HAP-1 (cell line): Measurements from ENCODE around the gene BCL6B.
"Not testable (repeated sequence)": the region's sequence is repeated elsewhere in the genome, so short reads cannot be mapped to it uniquely, and the experiment has no call there.

ENCODE experiments used
- DNase-seq, 2 experiments: peaks; one replicate each; pipeline ENCODE4 v3.0.0-alpha.2; 2016 to 2020; ENCODE audit warnings: low spot score in 2 of 2
- H3K27me3 ChIP-seq: fragments of 250-450 bp; sonication (Bioruptor Pico); 2 replicates; pipeline ENCODE4 v1.5.1; 2020; ENCODE audit warnings: low read depth, mild to moderate bottlenecking, moderate library complexity
- H3K36me3 ChIP-seq: fragments of 250-450 bp; sonication (Bioruptor Pico); replicated peaks from 2 replicates; pipeline ENCODE4 v1.5.1; 2020; ENCODE audit warnings: mild to moderate bottlenecking
- H3K4me1 ChIP-seq: fragments of 250-450 bp; sonication (Bioruptor Pico); 2 replicates; pipeline ENCODE4 v1.5.1; 2020; ENCODE audit warnings: mild to moderate bottlenecking
- H3K4me3 ChIP-seq: fragments of 250-450 bp; sonication (Bioruptor Pico); 2 replicates; pipeline ENCODE4 v1.5.1; 2020; ENCODE audit warnings: mild to moderate bottlenecking, moderate library complexity
- H3K9me3 ChIP-seq: fragments of 250-450 bp; sonication (Bioruptor Pico); 2 replicates; pipeline ENCODE4 v1.5.1; 2020; ENCODE audit warnings: mild to moderate bottlenecking, moderate library complexity
- in situ Hi-C: fragments of 300-500 bp; cut with MboI; formaldehyde crosslinking; loops from 3 replicates; pipeline ENCODE4 v1.14.3; 2020; ENCODE audit warnings: low sequenced_read_pairs, inconsistent platforms, mixed read lengths

BCL6B gene

DNA sequence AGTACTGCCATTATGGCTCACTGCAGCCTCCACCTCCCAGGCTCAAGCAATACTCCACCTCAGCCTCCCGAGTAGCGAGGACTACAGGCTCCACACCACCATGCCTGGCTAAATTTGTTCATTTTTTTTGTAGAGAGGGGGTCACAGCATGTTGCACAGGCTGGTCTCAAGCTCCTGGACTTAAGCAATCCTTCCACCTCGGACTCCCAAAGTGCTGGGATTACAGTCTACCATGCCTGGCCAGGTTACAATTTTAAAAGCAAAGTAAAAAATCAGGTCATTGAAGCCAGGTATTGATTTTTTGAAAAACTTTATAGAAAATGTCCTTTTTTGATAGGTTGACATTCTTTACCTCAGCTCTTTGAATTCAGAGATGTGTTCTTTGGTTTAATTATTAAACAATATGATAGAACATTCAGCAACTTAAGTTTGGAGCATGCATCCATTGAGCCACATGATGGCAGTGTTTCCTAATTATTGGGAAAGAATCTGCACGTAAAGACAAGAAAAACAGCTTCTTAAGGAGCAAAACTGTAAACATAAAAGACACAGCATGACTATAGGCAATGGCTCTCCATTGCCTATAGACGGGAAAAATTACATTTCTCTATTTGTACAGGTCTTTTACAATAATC is 22.8 kb downstream of the BCL6B start:
- Histone ChIP-seq H3K4me1 (peaks cover 4% of the 10 kb centered on the region), H3K27me3 (no peaks in the 10 kb centered on the region), H3K4me3 (no peak overlapping the region), H3K9me3 (no peaks in the 10 kb centered on the region), H3K36me3 (no peaks in the 10 kb centered on the region)
- in situ Hi-C loops, result loop anchor here (10.0 kb wide), 1 partner anchor 139 kb away; no protein-coding TSS in a partner anchor
- DNase-seq, result peak; percentile 52 to 69

DNA sequence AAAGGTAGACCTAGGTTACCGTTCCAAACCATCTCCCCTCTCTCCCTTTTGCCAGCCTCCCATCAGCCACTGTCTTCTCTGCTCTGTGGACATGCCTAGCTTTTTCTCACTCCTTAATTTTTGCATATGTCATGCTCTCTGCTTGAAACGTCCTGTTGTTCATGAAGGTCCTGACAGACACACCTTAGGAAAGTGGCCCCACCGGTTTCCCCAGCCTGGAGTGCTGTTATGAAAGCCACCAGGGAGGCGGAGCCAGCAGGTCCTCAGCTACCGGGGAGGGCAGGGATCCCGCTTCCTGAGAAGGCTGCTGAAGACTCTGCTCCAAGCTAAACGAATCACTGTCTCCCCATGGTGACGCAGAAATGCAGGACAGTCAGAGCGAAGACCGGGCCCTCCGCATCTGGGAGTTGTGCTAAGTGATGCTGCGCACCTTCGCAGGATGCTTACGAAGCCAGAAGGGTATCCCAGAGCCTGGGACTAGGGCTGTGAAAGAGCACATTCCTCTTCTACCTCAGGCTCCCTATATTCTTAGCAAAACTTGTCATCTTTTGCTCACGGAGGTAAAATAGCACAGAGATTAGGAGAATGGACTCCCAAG is 23.4 kb downstream of the BCL6B start:
- Histone ChIP-seq H3K4me1 (peaks cover 4% of the 10 kb centered on the region), H3K36me3 (no peaks in the 10 kb centered on the region), H3K27me3 (no peaks in the 10 kb centered on the region), H3K4me3 (no peak overlapping the region), H3K9me3 (no peaks in the 10 kb centered on the region)
- in situ Hi-C loops, result loop anchor here (10.0 kb wide), 1 partner anchor 139 kb away; no protein-coding TSS in a partner anchor
- DNase-seq, result peak in 1 of 2 experiments; percentile 35

DNA sequence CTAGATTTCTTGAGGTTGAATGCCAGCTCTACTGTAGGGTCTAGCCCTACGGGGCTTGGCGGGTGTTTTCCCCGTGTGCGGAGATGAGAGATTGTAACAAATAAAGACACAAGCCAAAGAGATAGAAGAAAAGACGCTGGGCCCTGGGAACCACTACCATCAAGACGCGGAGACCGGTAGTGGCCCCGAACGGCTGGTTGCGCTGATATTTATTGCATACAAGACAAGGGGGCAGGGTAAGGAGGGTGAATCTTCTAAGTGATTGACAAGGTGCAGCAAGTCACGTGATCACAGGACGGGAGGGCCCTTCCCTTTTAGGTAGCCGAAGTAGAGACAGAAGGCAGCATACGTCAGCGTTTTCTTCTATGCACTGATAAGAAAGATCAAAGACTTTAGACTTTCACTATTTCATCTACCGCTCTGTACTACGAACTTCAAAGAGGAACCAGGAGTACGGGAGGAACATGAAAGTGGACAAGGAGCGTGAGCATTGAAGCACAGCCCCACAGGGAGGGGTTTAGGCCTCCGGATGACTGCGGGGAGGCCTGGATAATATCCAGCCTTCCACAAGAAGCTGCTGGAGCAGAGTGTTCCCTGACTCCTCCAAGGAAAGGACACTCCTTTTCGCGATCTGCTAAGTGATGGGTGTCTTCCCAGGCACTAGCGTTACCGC is 24.0 kb downstream of the BCL6B start:
- not testable (repeated sequence) for H3K27me3 ChIP-seq, H3K4me1 ChIP-seq, H3K9me3 ChIP-seq, H3K36me3 ChIP-seq, H3K4me3 ChIP-seq, DNase-seq
- in situ Hi-C loops, result loop anchor here (10.0 kb wide), 1 partner anchor 138 kb away; no protein-coding TSS in a partner anchor

DNA sequence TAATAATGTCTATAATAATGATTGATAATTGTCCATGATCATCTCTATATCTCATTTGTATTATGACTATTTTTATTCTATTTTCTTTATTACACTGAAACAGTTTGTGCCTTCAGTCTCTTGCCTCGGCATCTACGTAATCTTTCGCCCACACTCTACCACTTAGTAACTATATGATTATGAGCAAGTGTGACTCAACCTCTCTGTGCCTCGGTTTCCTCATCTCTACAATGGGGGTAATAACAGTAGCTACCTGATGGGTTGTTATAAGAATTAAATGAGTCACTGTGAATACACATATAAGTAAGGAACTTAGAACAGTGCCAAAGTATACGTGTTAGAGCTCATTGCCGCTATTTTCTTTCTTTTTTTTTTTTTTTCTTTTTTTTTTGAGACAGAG is 24.7 kb downstream of the BCL6B start:
- Histone ChIP-seq H3K4me3 (no peak overlapping the region), H3K9me3 (no peaks in the 10 kb centered on the region), H3K36me3 (no peaks in the 10 kb centered on the region), H3K4me1 (peaks cover 4% of the 10 kb centered on the region), H3K27me3 (no peaks in the 10 kb centered on the region)
- no peak for DNase-seq
- in situ Hi-C loops, result loop anchor here (10.0 kb wide), 1 partner anchor 137 kb away; no protein-coding TSS in a partner anchor

DNA sequence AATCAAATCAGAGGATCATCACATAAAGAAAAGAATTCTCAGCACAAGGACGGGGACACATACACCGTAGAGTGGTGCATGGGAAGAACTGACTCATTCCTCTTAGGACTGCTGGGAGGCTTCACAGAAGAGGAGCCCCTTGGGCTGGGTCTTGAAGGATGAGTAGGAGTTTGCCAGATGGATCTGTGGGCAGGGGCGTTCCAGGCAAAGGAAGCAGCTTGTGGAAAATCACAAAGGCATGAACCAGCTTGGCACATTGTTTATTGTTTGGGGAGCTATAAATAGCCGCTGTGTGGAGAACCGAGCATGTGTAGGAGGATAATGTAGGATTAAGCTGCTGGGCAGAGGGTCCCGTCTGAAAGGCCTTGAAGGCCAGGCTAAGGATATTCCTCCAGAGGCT is 26.1 kb downstream of the BCL6B start:
- no peaks in the 10 kb centered on the region for H3K27me3 ChIP-seq
- DNase-seq, result peak in 1 of 2 experiments; percentile 18
- in situ Hi-C loops, result loop anchor here (10.0 kb wide), 1 partner anchor 136 kb away; no protein-coding TSS in a partner anchor
- no peak overlapping the region for H3K4me3 ChIP-seq
- no peaks in the 10 kb centered on the region for H3K36me3 ChIP-seq
- peaks cover 4% of the 10 kb centered on the region for H3K4me1 ChIP-seq
- no peaks in the 10 kb centered on the region for H3K9me3 ChIP-seq

DNA sequence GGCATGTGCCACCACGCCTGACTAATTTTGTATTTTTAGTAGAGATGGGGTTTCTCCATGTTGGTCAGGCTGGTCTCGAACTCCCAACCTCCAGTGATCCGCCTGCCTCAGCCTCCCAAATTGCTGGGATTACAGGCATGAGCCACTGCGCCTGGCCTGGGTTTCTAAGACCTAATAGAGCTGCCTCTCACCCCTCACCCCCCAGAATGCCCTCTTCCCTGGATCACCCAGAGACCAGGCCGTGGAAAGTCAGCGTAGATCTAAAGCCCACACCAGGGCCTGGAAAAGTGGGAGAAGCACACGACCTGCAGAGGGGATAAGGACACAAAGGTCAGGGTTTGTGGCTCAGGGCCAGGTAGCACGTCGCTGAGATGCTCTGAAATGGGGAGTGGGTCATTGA is 27.7 kb downstream of the BCL6B start:
- not testable (repeated sequence) for H3K36me3 ChIP-seq, H3K9me3 ChIP-seq, H3K4me1 ChIP-seq, H3K4me3 ChIP-seq, DNase-seq, H3K27me3 ChIP-seq
- in situ Hi-C loops, result loop anchor here (5.0 kb wide), 1 partner anchor 82 kb away; no protein-coding TSS in a partner anchor

DNA sequence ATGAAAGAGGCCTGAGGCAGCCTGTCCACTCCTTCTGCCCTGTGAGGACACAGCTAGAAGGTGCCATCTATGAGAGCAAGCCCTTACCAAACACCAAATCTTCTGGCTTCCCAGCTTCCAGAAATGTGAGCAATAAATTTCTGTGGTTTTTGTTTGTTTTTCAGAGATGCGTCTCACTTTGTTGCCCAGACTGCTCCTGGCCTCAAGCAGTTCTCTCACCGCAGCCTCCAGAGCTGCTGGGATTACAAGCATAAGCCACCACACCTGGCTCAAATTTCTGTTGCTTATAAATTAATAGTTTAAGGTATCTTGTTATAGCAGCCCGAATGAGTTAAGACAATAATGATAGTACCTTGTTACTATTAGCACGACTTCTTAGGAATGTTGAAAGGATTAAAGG is 33.5 kb downstream of the BCL6B start:
- DNase-seq, result no peak
- H3K4me3 ChIP-seq, result no peak overlapping the region
- H3K9me3 ChIP-seq, result no peaks in the 10 kb centered on the region
- H3K27me3 ChIP-seq, result no peaks in the 10 kb centered on the region
- in situ Hi-C loops, result no loop called here
- no peaks in the 10 kb centered on the region for H3K4me1 ChIP-seq
- H3K36me3 ChIP-seq, result no peaks in the 10 kb centered on the region

DNA sequence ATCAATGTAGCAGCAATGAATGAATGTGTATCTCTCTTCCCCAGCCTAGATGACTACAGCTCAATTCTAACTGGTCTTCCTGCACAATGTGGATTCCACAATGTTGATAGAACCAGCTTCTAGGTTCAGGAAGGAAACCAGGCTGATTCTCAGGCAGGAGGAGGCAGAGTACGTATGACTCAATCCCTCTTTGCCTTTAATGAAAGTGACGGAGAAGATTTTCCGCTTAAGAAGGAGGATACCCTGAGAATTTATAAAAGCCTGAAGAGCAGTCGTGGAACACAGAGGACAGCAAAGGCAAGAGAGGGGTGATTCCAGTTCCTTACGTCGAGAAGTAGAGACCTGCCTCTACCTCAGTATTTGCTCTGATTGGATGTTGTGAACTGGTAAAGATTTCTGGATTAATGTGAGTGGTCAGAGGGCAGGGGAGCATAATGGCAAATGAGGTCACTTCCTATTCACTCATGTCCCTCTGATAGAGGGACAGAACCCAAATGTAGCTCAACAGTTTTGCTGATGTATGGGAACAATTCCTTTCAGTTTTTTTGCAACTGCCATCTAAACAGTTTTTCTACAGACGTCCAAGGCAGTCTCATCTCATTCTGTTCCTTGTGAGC is 36.1 kb downstream of the BCL6B start:
- no peak for DNase-seq
- in situ Hi-C loops, result no loop called here
- Histone ChIP-seq H3K4me3 (no peak overlapping the region), H3K27me3 (no peaks in the 10 kb centered on the region), H3K36me3 (no peaks in the 10 kb centered on the region), H3K9me3 (no peaks in the 10 kb centered on the region), H3K4me1 (peaks cover 3% of the 10 kb centered on the region; the same call in 1 of the 2 replicates)

DNA sequence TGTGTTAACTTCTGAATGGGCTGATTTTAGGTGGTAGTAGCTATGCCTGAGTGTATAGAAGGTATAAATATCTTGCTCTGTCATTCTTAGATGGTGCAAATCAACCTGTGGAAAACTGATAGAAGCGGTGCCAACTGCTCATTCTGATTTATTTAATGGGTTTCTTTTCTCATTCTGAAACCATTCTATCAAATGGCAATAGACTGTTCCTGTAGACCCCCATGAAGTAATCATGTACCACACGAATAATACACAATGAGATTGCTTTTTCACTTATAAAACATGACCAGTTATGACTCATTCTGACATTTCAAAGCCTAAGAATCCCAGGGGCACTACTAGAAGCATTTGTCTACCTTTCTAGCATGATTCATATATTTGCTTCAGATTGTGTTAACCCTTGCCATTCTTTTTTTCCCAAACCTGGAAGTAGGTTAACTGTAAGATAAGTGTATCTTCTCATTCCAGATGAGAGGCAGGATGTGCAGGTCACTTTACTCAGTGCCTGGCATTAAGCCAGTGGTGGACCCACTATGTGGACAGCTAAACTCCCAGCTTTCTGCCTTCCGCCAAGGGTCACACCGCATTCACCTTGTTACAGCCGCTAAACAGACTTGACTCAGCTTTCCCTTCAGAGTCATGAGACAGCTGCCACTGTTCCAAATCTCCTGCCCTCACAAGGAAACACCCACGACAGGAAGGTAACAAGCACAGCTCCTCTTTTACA is 37.5 kb downstream of the BCL6B start:
- in situ Hi-C loops, result no loop called here
- no peak for DNase-seq
- H3K4me1 ChIP-seq, result peaks cover 3% of the 10 kb centered on the region; the same call in 1 of the 2 replicates

DNA sequence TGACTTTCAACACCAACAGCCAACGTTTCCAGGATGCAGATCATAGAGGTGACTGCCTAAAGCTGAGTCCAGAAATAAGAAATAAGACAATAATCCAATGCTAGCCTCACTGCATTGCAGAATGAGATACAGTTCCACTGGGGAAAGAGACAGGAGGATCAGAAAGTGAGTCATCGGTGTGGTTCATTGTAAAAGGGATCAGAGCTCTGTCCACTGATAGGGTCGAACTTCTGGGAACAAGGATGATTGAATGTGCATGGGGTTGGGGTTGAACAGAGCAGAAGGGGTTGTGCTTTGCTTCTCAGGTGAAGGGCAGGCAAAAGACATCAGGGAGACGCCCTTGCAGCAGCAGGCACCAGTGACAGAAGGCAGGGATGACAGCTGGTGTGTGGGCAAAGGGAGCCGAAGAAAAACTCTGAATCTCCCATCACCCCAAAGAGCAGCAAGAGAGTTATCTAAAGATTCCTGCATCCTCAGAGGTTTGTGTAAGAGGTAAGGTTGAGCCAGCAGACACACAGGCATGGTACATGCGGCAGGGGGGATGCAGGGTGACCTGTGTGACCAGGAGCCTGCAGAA is 40.8 kb downstream of the BCL6B start:
- Histone ChIP-seq H3K4me1 (peaks cover 3% of the 10 kb centered on the region; the same call in 1 of the 2 replicates), H3K9me3 (no peaks in the 10 kb centered on the region; the same call in 1 of the 2 replicates), H3K36me3 (no peaks in the 10 kb centered on the region), H3K27me3 (no peaks in the 10 kb centered on the region), H3K4me3 (no peak overlapping the region)
- in situ Hi-C loops, result no loop called here
- DNase-seq, result no peak

More for the DNA sequence above, 37.5 kb downstream of the BCL6B start:
- Histone ChIP-seq H3K4me3 (no peak overlapping the region), H3K27me3 (no peaks in the 10 kb centered on the region), H3K36me3 (no peaks in the 10 kb centered on the region), H3K9me3 (no peaks in the 10 kb centered on the region)

DNA sequence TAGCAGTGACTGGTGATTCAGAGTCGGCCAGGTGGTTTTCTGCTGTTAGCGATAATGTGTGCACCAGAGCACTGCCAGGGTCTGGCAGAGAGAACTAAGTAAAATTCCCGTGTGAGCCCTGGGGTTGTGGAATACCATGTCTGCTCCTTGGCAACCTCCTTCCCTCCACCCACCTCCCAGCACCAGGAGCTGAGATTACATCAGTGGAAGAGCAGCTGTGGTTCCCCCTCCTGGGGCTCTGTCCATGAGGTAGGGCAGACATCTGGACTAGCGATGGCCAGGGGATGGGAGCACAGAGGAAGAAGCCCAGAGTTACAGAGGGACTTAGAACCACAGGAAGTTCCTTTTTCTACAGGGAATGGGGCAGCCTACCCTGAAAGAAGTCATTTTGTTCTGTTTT is 41.4 kb downstream of the BCL6B start:
- Histone ChIP-seq H3K36me3 (no peaks in the 10 kb centered on the region), H3K4me1 (peaks cover 3% of the 10 kb centered on the region; the same call in 1 of the 2 replicates), H3K4me3 (no peak overlapping the region), H3K27me3 (no peaks in the 10 kb centered on the region), H3K9me3 (no peaks in the 10 kb centered on the region; the same call in 1 of the 2 replicates)
- DNase-seq, result no peak
- in situ Hi-C loops, result no loop called here

DNA sequence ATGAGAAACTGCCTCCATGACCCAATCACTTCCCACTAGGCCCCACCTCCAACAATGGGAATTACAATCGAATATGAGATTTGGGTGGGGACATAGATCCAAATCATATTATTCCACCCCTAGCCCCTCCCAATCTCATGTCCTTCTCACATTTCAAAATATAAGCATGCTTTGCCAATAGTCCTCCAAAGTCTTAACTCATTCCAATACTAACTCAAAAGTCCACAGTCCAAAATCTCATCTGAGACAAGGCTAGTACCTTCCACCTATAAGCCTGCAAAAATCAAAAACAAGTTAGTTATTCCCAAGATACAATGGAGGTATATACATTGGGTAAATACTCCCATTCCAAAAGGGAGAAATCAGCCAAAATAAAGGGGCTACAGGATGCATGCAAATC is 44.3 kb downstream of the BCL6B start:
- H3K9me3 ChIP-seq, result no peaks in the 10 kb centered on the region; the same call in 1 of the 2 replicates
- no peak for DNase-seq
- in situ Hi-C loops, result no loop called here
- peaks cover 3% of the 10 kb centered on the region; the same call in 1 of the 2 replicates for H3K4me1 ChIP-seq
- H3K4me3 ChIP-seq, result no peak overlapping the region
- H3K27me3 ChIP-seq, result no peaks in the 10 kb centered on the region
- no peaks in the 10 kb centered on the region for H3K36me3 ChIP-seq

DNA sequence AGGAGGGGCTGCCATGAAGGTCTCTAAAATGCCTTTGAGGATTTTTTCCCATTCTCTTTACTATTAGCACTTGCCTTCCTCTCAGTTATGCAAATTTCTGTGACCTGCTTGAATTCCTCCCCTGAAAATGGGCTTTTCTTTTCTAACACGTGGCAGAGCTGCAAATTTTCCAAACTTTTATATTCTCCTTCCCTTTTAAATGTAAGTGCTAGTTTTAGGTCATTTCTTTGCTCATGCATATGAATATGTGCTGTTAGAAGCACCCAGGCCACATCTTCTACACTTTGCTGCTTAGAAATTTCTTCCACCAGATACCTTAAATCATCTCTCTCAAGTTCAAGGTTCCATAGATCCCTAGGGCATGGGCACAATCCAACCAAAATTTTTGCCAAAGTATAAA is 45.4 kb downstream of the BCL6B start:
- no peaks in the 10 kb centered on the region for H3K36me3 ChIP-seq
- H3K4me1 ChIP-seq, result no peaks in the 10 kb centered on the region
- H3K27me3 ChIP-seq, result no peaks in the 10 kb centered on the region
- H3K9me3 ChIP-seq, result no peaks in the 10 kb centered on the region; the same call in 1 of the 2 replicates
- in situ Hi-C loops, result no loop called here
- no peak overlapping the region for H3K4me3 ChIP-seq
- no peak for DNase-seq
